Dermis lymphatic vessel endothelial cell (primary cell): ENCODE measurements around the gene LILRB5. TPM values are rescaled to one million over a fixed set of nuclear protein-coding genes. Genes with fewer than 3 reads are reported as not detected.

ENCODE experiments used
- total RNA-seq: library from RNA; depleted of rRNA; stranded (reverse); fragments of >200 nt; gene quantifications from 2 replicates; pipeline ENCODE4 v1.2.1, GENCODE V29; 2014

LILRB5 gene
- not detected in 2 replicates for total RNA-seq

GRCh38 chr19:54257116-54257480 lies at the start of gene LILRB5:
TSS of gene LILRB5 (minus strand) at chr19:54257273. CDS start at chr19:54257193, 80 bp downstream.

GRCh38 chr19:54281007-54281728 lies 24.1 kb upstream of the LILRB5 start, which contains the start of gene LILRB2:
TSS of gene LILRB2 (minus strand) at chr19:54281110. CDS start at chr19:54280496, 614 bp downstream.

GRCh38 chr19:54242646-54243045 lies 14.4 kb downstream of the LILRB5 start, which contains the start of gene LILRA6:
TSS of gene LILRA6 (minus strand) at chr19:54242790.

GRCh38 chr19:54222474-54223276 lies 34.4 kb downstream of the LILRB5 start, which contains the start of gene LILRB3:
TSS of gene LILRB3 (minus strand) at chr19:54223007. CDS start at chr19:54222976, 31 bp downstream.

Other genes starting within 250 kb of the LILRB5 start
- not detected in 2 replicates for gene VSTM1, start 193.4 kb downstream of the LILRB5 start, total RNA-seq
- gene TARM1, start 175.9 kb downstream of the LILRB5 start, total RNA-seq: not detected in 2 replicates
- not detected in 2 replicates for gene OSCAR, start 156.5 kb downstream of the LILRB5 start, total RNA-seq
- gene NDUFA3, start 154.4 kb downstream of the LILRB5 start, total RNA-seq: 14.5 and 18.1 TPM in 2 replicates
- gene TFPT, start 141.6 kb downstream of the LILRB5 start, total RNA-seq: 18.8 and 21.1 TPM in 2 replicates
- gene PRPF31, start 141.5 kb downstream of the LILRB5 start, total RNA-seq: 48.8 and 54.8 TPM in 2 replicates
- gene CNOT3, start 119.5 kb downstream of the LILRB5 start, total RNA-seq: 5.7 and 9.2 TPM in 2 replicates
- 4.9 and 5.7 TPM in 2 replicates for gene LENG1, start 97.6 kb downstream of the LILRB5 start, total RNA-seq
- gene TMC4, start 84.1 kb downstream of the LILRB5 start, total RNA-seq: 0.34 and 0.54 TPM in 2 replicates
- gene MBOAT7, start 67.7 kb downstream of the LILRB5 start, total RNA-seq: 6.6 and 8.7 TPM in 2 replicates
- 40.1 and 41.5 TPM in 2 replicates for gene TSEN34, start 66.0 kb downstream of the LILRB5 start, total RNA-seq
- gene RPS9, start 56.4 kb downstream of the LILRB5 start, total RNA-seq: 3,120 and 3,598 TPM in 2 replicates
- gene LILRB3, start 34.3 kb downstream of the LILRB5 start, total RNA-seq: not detected in 2 replicates
- gene LILRA6, start 14.5 kb downstream of the LILRB5 start, total RNA-seq: not detected in 2 replicates
- not detected in 2 replicates for gene LILRB2, start 23.8 kb upstream of the LILRB5 start, total RNA-seq
- gene LILRA5, start 55.9 kb upstream of the LILRB5 start, total RNA-seq: not detected in 2 replicates
- gene LILRA4, start 81.9 kb upstream of the LILRB5 start, total RNA-seq: not detected in 2 replicates
- not detected in 2 replicates for gene LAIR1, start 107.7 kb upstream of the LILRB5 start, total RNA-seq
- not detected in 2 replicates for gene TTYH1, start 158.2 kb upstream of the LILRB5 start, total RNA-seq
- 21.0 and 27.4 TPM in 2 replicates for gene LENG8, start 191.9 kb upstream of the LILRB5 start, total RNA-seq
- gene LENG9, start 206.5 kb upstream of the LILRB5 start, total RNA-seq: 6.2 and 6.4 TPM in 2 replicates
- gene CDC42EP5, start 216.0 kb upstream of the LILRB5 start, total RNA-seq: 54.7 and 66.4 TPM in 2 replicates
- not detected in 2 replicates for gene LAIR2, start 245.6 kb upstream of the LILRB5 start, total RNA-seq